ENCODE data around the gene MARCHF4. TPM values are rescaled to one million over a fixed set of nuclear protein-coding genes. Genes with fewer than 3 reads are reported as not detected.

Gene MARCHF4
- total RNA-seq, 1 experiment from 2014 or later = 14.5 TPM

DNA sequence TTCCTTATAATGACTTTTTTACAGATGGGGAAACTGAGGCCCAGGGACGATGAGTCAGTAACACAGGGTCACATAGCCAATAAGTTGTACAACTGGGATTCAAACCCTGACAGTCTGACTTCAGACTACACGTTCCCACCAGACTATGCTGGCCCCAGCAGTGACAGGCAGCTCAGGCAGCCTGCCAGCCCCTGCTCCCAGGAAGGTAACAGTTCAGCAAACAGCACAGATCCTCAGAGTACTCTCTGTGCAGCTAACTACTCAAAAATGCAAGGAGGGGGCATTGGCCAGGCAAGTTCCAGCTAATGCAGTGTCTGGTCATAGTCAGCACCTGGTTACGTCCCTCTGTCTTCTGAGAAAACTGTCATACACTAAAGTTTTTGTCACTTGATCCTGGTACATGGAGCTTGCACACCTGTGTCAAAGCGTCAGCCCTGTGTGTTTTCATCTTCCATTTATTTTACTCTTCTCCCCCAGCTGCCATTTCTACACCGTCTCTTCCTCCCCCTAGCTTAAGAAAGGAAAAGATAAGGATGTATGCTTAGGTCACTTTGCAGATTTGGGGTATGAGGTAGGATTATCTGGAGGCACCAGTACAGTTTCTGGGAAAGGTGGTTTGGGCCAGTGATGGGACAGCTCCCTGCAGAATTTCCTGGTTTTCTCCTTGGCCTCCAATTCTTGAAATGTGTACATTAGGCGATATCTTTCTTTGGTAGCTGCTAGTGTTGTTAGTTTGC lies 44.5 kb upstream of the MARCHF4 start:
- Histone ChIP-seq H3K9me3 (ENCODE audit: insufficient read depth, low read depth) (no peaks in the 10 kb centered on the region), H3K27me3 (ENCODE audit: insufficient read depth, low read depth) (no peaks in the 10 kb centered on the region), H3K9me2 (ENCODE audit: insufficient read depth) (no peaks in the 10 kb centered on the region), H3K36me3 (ENCODE audit: low read depth) (no peaks in the 10 kb centered on the region), H3K79me2 (ENCODE audit: low read depth) (peaks cover 9% of the 10 kb centered on the region), H3K4me1 (replicated peaks; ENCODE audit: insufficient read depth) (0 out of 2 replicates have a peak, but pooled peaks cover 7% of the 10 kb centered on the region), H3F3A (ENCODE audit: insufficient read depth, low read depth) (no peaks in the 10 kb centered on the region), H4K20me1 (ENCODE audit: insufficient read depth) (no peaks in the 10 kb centered on the region), H3K4me3 (no peak overlapping the region), H2AFZ (no peak overlapping the region), H3K4me2 (no peak overlapping the region), H3K27ac (no peak overlapping the region)
- ChIA-PET POLR2A (ENCODE audit: unreplicated experiment) (no interaction called here), CTCF (no interaction called here)
- TF ChIP-seq, protein P1, sequence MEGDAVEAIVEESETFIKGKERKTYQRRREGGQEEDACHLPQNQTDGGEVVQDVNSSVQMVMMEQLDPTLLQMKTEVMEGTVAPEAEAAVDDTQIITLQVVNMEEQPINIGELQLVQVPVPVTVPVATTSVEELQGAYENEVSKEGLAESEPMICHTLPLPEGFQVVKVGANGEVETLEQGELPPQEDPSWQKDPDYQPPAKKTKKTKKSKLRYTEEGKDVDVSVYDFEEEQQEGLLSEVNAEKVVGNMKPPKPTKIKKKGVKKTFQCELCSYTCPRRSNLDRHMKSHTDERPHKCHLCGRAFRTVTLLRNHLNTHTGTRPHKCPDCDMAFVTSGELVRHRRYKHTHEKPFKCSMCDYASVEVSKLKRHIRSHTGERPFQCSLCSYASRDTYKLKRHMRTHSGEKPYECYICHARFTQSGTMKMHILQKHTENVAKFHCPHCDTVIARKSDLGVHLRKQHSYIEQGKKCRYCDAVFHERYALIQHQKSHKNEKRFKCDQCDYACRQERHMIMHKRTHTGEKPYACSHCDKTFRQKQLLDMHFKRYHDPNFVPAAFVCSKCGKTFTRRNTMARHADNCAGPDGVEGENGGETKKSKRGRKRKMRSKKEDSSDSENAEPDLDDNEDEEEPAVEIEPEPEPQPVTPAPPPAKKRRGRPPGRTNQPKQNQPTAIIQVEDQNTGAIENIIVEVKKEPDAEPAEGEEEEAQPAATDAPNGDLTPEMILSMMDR (conservative IDR thresholded peaks at IDR 0.05) = no peak
- no peak for TF ChIP-seq EZH2 (IDR thresholded peaks at IDR 0.05; ENCODE audit: low read depth)
- no TSS peak for BruUV-seq (replicated peaks)
- intact Hi-C loops (cut with micrococcal nuclease; ENCODE audit: unreplicated experiment) = no loop called here
- no peak for DNase-seq

- Histone ChIP-seq H3K79me2 (ENCODE audit: low read depth) (peaks cover 9% of the 10 kb centered on the region), H3K4me3 (no peak overlapping the region), H3K9me2 (ENCODE audit: insufficient read depth) (no peaks in the 10 kb centered on the region), H3K4me1 (replicated peaks; ENCODE audit: insufficient read depth) (0 out of 2 replicates have a peak, but pooled peaks cover 11% of the 10 kb centered on the region), H4K20me1 (ENCODE audit: insufficient read depth) (no peaks in the 10 kb centered on the region), H3K4me2 (no peak overlapping the region), H3K27me3 (ENCODE audit: insufficient read depth, low read depth) (no peaks in the 10 kb centered on the region), H3F3A (ENCODE audit: insufficient read depth, low read depth) (no peaks in the 10 kb centered on the region), H3K27ac (no peak overlapping the region), H3K36me3 (ENCODE audit: low read depth) (no peaks in the 10 kb centered on the region), H3K9me3 (ENCODE audit: insufficient read depth, low read depth) (no peaks in the 10 kb centered on the region), H2AFZ (no peak overlapping the region)
- TF ChIP-seq, protein P1 (conservative IDR thresholded peaks at IDR 0.05) = no peak
- no peak for TF ChIP-seq EZH2 (IDR thresholded peaks at IDR 0.05; ENCODE audit: low read depth)
- ChIA-PET CTCF (no interaction called here), POLR2A (ENCODE audit: unreplicated experiment) (no interaction called here)
- DNase-seq = no peak
- no TSS peak for BruUV-seq (replicated peaks)
- intact Hi-C loops (cut with micrococcal nuclease; ENCODE audit: unreplicated experiment) = no loop called here
These were observed 43.3 kb upstream of the MARCHF4 start for GRCh38 chr2:216415541-216415940.

DNA sequence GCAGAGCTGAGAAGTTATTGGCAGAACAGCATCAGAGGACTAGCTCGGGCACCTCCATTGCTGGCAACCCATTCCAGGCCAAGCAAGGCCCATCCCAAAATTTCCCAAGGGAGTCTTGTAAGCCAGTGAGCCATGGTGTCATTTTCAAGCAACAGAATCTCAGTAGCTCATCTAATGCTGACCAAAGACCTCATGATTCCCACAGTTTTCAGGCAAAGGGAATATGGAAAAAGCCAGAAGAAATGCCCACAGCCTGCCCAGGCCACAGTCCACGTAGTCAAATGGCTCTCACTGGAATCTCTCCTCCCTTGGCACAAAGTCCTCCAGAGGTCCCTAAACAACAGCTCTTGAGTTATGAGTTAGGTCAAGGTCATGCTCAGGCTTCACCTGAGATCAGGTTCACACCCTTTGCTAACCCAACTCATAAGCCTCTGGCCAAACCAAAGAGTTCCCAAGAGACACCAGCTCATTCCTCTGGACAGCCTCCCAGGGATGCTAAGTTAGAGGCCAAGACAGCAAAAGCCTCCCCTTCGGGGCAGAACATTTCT lies 42.6 kb upstream of the MARCHF4 start:
- Histone ChIP-seq H3K27ac (no peak overlapping the region), H3K36me3 (ENCODE audit: low read depth) (no peaks in the 10 kb centered on the region), H3K9me3 (ENCODE audit: insufficient read depth, low read depth) (no peaks in the 10 kb centered on the region), H3F3A (ENCODE audit: insufficient read depth, low read depth) (no peaks in the 10 kb centered on the region), H4K20me1 (ENCODE audit: insufficient read depth) (no peaks in the 10 kb centered on the region), H3K27me3 (ENCODE audit: insufficient read depth, low read depth) (no peaks in the 10 kb centered on the region), H2AFZ (no peak overlapping the region), H3K9me2 (ENCODE audit: insufficient read depth) (no peaks in the 10 kb centered on the region), H3K4me3 (no peak overlapping the region), H3K4me2 (no peak overlapping the region), H3K4me1 (replicated peaks; ENCODE audit: insufficient read depth) (0 out of 2 replicates have a peak, but pooled peaks cover 11% of the 10 kb centered on the region), H3K79me2 (ENCODE audit: low read depth) (peaks cover 9% of the 10 kb centered on the region)
- ChIA-PET POLR2A (ENCODE audit: unreplicated experiment) (no interaction called here), CTCF (no interaction called here)
- TSS peak; percentile 20 for BruUV-seq (replicated peaks)
- no peak for DNase-seq
- intact Hi-C loops (cut with micrococcal nuclease; ENCODE audit: unreplicated experiment) = loop anchor here (5.0 kb wide), 1 partner anchor 198 kb away; no protein-coding TSS in a partner anchor
- TF ChIP-seq, protein P1 (conservative IDR thresholded peaks at IDR 0.05) = no peak
- no peak for TF ChIP-seq EZH2 (IDR thresholded peaks at IDR 0.05; ENCODE audit: low read depth)

Measured in PC-9 (cell line).